ENCODE data around the gene OR2A25. TPM values are rescaled to one million over a fixed set of nuclear protein-coding genes. Genes with fewer than 3 reads are reported as not detected.

OR2A25 gene
- total RNA-seq, 2 experiments from 2014 or later, result not detected

DNA sequence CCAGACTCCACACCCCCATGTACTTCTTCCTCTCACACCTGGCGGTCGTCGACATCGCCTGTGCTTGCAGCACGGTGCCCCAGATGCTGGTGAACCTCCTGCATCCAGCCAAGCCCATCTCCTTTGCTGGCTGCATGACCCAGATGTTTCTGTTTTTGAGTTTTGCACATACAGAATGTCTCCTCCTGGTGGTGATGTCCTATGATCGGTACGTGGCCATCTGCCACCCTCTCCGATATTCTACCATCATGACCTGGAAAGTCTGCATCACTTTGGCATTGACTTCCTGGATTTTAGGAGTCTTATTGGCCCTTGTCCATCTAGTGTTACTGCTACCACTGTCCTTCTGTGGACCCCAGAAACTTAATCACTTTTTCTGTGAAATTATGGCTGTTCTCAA is 4.8 kb downstream of the OR2A25 start:
- H2AFZ ChIP-seq (ENCODE audit: low read length), result no peak overlapping the region
- TF ChIP-seq, protein P1, sequence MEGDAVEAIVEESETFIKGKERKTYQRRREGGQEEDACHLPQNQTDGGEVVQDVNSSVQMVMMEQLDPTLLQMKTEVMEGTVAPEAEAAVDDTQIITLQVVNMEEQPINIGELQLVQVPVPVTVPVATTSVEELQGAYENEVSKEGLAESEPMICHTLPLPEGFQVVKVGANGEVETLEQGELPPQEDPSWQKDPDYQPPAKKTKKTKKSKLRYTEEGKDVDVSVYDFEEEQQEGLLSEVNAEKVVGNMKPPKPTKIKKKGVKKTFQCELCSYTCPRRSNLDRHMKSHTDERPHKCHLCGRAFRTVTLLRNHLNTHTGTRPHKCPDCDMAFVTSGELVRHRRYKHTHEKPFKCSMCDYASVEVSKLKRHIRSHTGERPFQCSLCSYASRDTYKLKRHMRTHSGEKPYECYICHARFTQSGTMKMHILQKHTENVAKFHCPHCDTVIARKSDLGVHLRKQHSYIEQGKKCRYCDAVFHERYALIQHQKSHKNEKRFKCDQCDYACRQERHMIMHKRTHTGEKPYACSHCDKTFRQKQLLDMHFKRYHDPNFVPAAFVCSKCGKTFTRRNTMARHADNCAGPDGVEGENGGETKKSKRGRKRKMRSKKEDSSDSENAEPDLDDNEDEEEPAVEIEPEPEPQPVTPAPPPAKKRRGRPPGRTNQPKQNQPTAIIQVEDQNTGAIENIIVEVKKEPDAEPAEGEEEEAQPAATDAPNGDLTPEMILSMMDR (conservative IDR thresholded peaks at IDR 0.05; ENCODE audit: low read length), result no peak
- no peak for TF ChIP-seq EZH2phosphoT487 (IDR thresholded peaks at IDR 0.05; ENCODE audit: borderline replicate concordance, low read depth, low read length)
- CTCF ChIA-PET (ENCODE audit: unreplicated experiment), result no interaction called here
- no peaks in the 10 kb centered on the region for H3K4me1 ChIP-seq (ENCODE audit: insufficient read depth, low read length, poor library complexity, severe bottlenecking)
- POLR2A ChIA-PET, result no interaction called here
- no peaks in the 10 kb centered on the region for H3K36me3 ChIP-seq (ENCODE audit: insufficient read depth, low read length)
- BruUV-seq (replicated peaks), result no TSS peak
- H3K4me3 ChIP-seq (ENCODE audit: low read depth, low read length, poor library complexity, severe bottlenecking), result no peak overlapping the region
- no peak overlapping the region for H3K4me2 ChIP-seq (ENCODE audit: low read length)
- no peaks in the 10 kb centered on the region for H3K79me2 ChIP-seq (ENCODE audit: insufficient read depth, low read depth, low read length)
- H3K9me2 ChIP-seq (ENCODE audit: insufficient read depth, low read length), result no peaks in the 10 kb centered on the region
- H4K20me1 ChIP-seq (ENCODE audit: insufficient read depth, low read length), result no peaks in the 10 kb centered on the region
- no peak for DNase-seq (ENCODE audit: low spot score)
- no peak overlapping the region for H3K27ac ChIP-seq (ENCODE audit: low read depth, low read length, poor library complexity, severe bottlenecking)
- intact Hi-C loops (cut with micrococcal nuclease; ENCODE audit: unreplicated experiment), result no loop called here
- H3K9me3 ChIP-seq (ENCODE audit: low read length), result no peaks in the 10 kb centered on the region

DNA sequence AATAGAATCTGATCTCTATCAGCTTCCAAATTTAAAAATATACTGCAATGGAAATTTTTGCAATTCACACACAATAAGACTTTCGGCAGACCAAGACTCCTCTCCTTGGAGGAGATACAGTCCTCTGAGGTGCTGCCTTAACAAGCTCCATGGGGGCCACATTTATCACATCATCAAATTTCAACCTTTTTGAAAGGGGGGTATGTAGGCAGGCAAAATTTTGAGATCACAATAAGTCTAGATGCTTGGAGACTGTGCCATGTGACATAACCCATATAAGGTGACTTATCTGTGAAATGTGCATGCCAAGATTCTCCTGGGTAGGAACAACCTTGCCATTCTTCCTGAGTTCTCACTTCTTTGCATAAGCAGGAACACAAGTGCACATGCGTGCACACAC is 16.4 kb downstream of the OR2A25 start, which contains the start of gene OR2A12:
Gene OR2A12 (plus strand): TSS at position 301 of the 400 bp plus-strand sequence. CDS start 8,830 bp downstream, outside the sequence.
- no peak for DNase-seq (ENCODE audit: low spot score)
- H3K4me3 ChIP-seq (ENCODE audit: low read depth, low read length, poor library complexity, severe bottlenecking), result no peak within 1 kb of the TSS
- H3K9me2 ChIP-seq (ENCODE audit: insufficient read depth, low read length), result no peaks in the 10 kb centered on the region
- no peak within 1 kb of the TSS for H2AFZ ChIP-seq (ENCODE audit: low read length)
- CTCF ChIA-PET (ENCODE audit: unreplicated experiment), result no interaction called here
- no peak within 1 kb of the TSS for H3K27ac ChIP-seq (ENCODE audit: low read depth, low read length, poor library complexity, severe bottlenecking)
- no peak for TF ChIP-seq EZH2phosphoT487 (IDR thresholded peaks at IDR 0.05; ENCODE audit: borderline replicate concordance, low read depth, low read length)
- TF ChIP-seq, protein P1 (conservative IDR thresholded peaks at IDR 0.05; ENCODE audit: low read length), result no peak
- BruUV-seq (replicated peaks), result no TSS peak
- H3K79me2 ChIP-seq (ENCODE audit: insufficient read depth, low read depth, low read length), result no peaks in the 10 kb centered on the region
- no peak within 1 kb of the TSS for H3K4me2 ChIP-seq (ENCODE audit: low read length)
- no peaks in the 10 kb centered on the region for H3K9me3 ChIP-seq (ENCODE audit: low read length)
- H3K4me1 ChIP-seq (ENCODE audit: insufficient read depth, low read length, poor library complexity, severe bottlenecking), result no peaks in the 10 kb centered on the region
- POLR2A ChIA-PET, result no interaction called here
- intact Hi-C loops (cut with micrococcal nuclease; ENCODE audit: unreplicated experiment), result no loop called here
- no peaks in the 10 kb centered on the region for H4K20me1 ChIP-seq (ENCODE audit: insufficient read depth, low read length)
- no peaks in the 10 kb centered on the region for H3K36me3 ChIP-seq (ENCODE audit: insufficient read depth, low read length)

DNA sequence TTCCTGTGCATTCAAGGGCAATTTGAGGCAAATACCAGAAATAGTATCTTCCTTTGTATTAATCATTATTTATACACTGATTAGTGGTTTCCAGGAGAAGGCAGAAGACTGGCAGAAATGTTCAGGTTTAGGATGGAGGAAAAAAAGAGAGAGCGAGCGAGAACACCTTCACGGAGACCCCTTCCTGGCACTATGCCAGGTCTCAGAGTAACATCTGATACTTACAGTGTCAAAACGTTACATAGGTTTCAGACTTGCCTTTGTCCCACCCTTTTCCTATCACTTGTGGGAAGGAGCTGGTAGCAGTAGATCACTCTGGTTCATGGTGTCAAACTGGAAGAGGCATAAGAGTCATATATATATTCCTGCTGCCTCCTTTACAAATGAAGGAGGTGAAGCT is 17.1 kb downstream of the OR2A25 start:
- no peaks in the 10 kb centered on the region for H3K4me1 ChIP-seq (ENCODE audit: insufficient read depth, low read length, poor library complexity, severe bottlenecking)
- no peak for TF ChIP-seq EZH2phosphoT487 (IDR thresholded peaks at IDR 0.05; ENCODE audit: borderline replicate concordance, low read depth, low read length)
- TF ChIP-seq, protein P1 (conservative IDR thresholded peaks at IDR 0.05; ENCODE audit: low read length), result no peak
- no peak overlapping the region for H3K27ac ChIP-seq (ENCODE audit: low read depth, low read length, poor library complexity, severe bottlenecking)
- H3K36me3 ChIP-seq (ENCODE audit: insufficient read depth, low read length), result no peaks in the 10 kb centered on the region
- BruUV-seq (replicated peaks), result no TSS peak
- no peak overlapping the region for H3K4me2 ChIP-seq (ENCODE audit: low read length)
- H3K9me2 ChIP-seq (ENCODE audit: insufficient read depth, low read length), result no peaks in the 10 kb centered on the region
- H4K20me1 ChIP-seq (ENCODE audit: insufficient read depth, low read length), result no peaks in the 10 kb centered on the region
- H3K4me3 ChIP-seq (ENCODE audit: low read depth, low read length, poor library complexity, severe bottlenecking), result no peak overlapping the region
- no peak overlapping the region for H2AFZ ChIP-seq (ENCODE audit: low read length)
- H3K9me3 ChIP-seq (ENCODE audit: low read length), result no peaks in the 10 kb centered on the region
- ChIA-PET CTCF (ENCODE audit: unreplicated experiment) (no interaction called here), POLR2A (no interaction called here)
- H3K79me2 ChIP-seq (ENCODE audit: insufficient read depth, low read depth, low read length), result no peaks in the 10 kb centered on the region
- no peak for DNase-seq (ENCODE audit: low spot score)
- intact Hi-C loops (cut with micrococcal nuclease; ENCODE audit: unreplicated experiment), result no loop called here

Measured in OCI-LY7 (cell line).